ENCODE data around the gene YAE1.

YAE1 gene

GRCh38 chr7:39609113-39609934, 43.1 kb downstream of the YAE1 start:
- no peak for DNase-seq

- DNase-seq: no peak
Measured at GRCh38 chr7:39609935-39610263, 43.7 kb downstream of the YAE1 start.

GRCh38 chr7:39613577-39613976, 47.4 kb downstream of the YAE1 start:
- no peak for DNase-seq

- DNase-seq: no peak
Measured at GRCh38 chr7:39614299-39614698, 48.1 kb downstream of the YAE1 start.

- no peak for DNase-seq
Measured at GRCh38 chr7:39615350-39615975, 49.3 kb downstream of the YAE1 start.

- no peak for DNase-seq
Measured at GRCh38 chr7:39616138-39616537, 49.9 kb downstream of the YAE1 start.

- DNase-seq: no peak
Measured at GRCh38 chr7:39617005-39617404, 50.8 kb downstream of the YAE1 start.

- DNase-seq: no peak
Measured at GRCh38 chr7:39618868-39619267, 52.7 kb downstream of the YAE1 start.

- no peak for DNase-seq
Measured at GRCh38 chr7:39620486-39620885, 54.3 kb downstream of the YAE1 start.

- no peak for DNase-seq
Measured at GRCh38 chr7:39621261-39621660, 55.1 kb downstream of the YAE1 start.

- DNase-seq: no peak
Measured at GRCh38 chr7:39621784-39622411, 55.7 kb downstream of the YAE1 start.
